Neutrophil (primary cell): ENCODE data around the gene WTAP.

Experiments used
- H3K27ac ChIP-seq: fragments of 200-600 bp; sonication (generic); 2 replicates; pipeline ENCODE4 v1.5.1; 2016; ENCODE audit warnings: mild to moderate bottlenecking, moderate library complexity
- H3K27me3 ChIP-seq: fragments of 200-600 bp; sonication (generic); 2 replicates; pipeline ENCODE4 v1.6.0; 2016; ENCODE audit warnings: mild to moderate bottlenecking
- H3K36me3 ChIP-seq: fragments of 200-600 bp; sonication (generic); 2 replicates; pipeline ENCODE4 v1.5.1; 2017
- H3K4me1 ChIP-seq, 2 experiments: fragments of 200-600 bp in 1 of 2; sonication (generic) in 1 of 2; 1 replicate in 1 of 2; 2 replicates in 1 of 2; pipeline versions ENCODE4 v1.5.1 to v1.6.1; 2013 to 2016; ENCODE audit warnings: low read depth in 1 of 2, low read length in 1 of 2, mild to moderate bottlenecking in 1 of 2, moderate library complexity in 1 of 2; ENCODE audit not compliant: control insufficient read depth in 1 of 2, insufficient read depth in 1 of 2
- H3K4me3 ChIP-seq, 2 experiments: fragments of 200-600 bp in 1 of 2; sonication (generic) in 1 of 2; 1 replicate in 1 of 2; 2 replicates in 1 of 2; pipeline ENCODE4 v1.5.1; 2013 to 2016; ENCODE audit warnings: low read depth in 1 of 2, low read length in 1 of 2, mild to moderate bottlenecking in 1 of 2, moderate library complexity in 1 of 2
- H3K9me3 ChIP-seq: fragments of 200-600 bp; sonication (generic); 2 replicates; pipeline ENCODE4 v1.5.1; 2016
- CTCF ChIP-seq: fragments of 200-600 bp; sonication (generic); IDR thresholded peaks from 2 replicates; pipeline ENCODE4 v1.5.1; 2016; ENCODE audit warnings: antibody characterized with exemption

WTAP gene

DNA sequence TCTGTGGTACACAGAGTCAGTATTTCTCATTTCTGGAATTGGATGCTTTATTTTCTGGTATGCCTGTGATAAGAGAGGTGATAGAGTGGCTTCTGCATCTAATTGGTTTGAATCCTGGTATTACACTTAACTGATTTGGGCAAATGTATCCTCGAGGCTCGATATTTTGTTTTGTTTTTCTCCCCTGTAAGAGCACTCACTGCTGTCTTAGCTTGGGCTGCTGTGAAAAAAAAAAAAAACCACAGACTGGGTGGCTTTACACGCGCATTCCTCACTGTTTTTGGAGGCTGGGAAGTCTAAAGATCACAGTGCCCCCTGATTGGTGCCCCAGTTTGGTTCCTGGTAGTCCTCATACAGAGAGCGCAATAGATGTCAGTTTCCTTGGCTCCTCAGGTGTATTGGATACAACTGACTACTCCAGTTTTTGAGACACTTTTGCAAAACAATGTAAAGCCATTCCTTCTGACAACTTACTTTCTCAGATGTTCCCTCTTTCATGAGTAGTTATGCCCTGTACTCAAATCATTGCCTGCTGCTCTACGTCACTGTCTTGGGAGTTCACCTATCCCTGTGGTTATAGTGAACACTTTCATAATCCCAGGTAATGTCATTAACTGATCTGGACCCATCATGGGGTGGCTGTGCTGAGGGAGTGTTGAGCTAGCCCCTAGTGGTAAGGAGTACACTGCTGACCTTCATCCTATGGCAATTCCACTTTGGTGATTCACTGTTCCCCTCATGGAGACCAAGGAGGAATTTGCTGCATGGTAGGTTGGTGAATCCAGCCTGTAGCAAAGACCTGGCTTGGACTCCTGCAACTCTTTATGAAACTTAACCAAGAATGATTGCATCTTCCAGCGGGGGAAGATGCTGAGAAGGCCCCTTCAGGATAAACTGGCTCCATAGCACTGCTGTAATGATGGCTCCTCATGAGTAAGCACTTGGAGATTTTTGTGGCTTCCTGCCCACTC, 31.0 kb downstream of the WTAP start:
- no peak for TF ChIP-seq CTCF
- Histone ChIP-seq H3K27me3 (no peaks in the 10 kb centered on the region), H3K4me3 (no peak overlapping the region), H3K9me3 (no peaks in the 10 kb centered on the region), H3K27ac (peak overlapping the region; percentile 27), H3K4me1 (peaks cover 19 to 21% of the 10 kb centered on the region in 2 experiments), H3K36me3 (peaks cover 52% of the 10 kb centered on the region)

DNA sequence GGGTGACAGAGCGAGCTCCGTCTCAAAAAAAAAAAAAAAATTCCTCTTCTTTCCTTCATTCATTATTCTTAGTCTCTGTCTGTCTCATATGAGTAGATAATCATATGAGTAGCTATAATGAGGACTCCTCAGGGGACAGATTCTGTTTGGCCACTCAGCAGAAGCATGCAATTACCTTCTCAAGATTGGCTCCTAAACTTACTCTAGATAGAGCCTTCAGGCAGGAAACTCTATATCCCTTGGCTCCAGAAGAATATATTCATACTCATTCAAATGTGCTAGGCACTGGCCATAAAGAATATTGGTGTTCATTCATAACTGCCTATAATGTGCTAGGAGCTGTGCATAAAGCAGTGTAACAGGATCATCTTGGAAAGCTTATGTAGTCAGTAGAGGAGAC, 32.3 kb downstream of the WTAP start:
- Histone ChIP-seq H3K27me3 (no peaks in the 10 kb centered on the region), H3K4me1 (peaks cover 19 to 21% of the 10 kb centered on the region in 2 experiments), H3K9me3 (no peaks in the 10 kb centered on the region), H3K4me3 (no peak overlapping the region), H3K27ac (peak overlapping the region; percentile 93), H3K36me3 (peaks cover 39% of the 10 kb centered on the region)
- TF ChIP-seq CTCF: no peak

- H3K4me3 ChIP-seq: peak overlapping the region in 1 of 2 experiments; percentile 96
- no peaks in the 10 kb centered on the region for H3K27me3 ChIP-seq
- H3K36me3 ChIP-seq: peaks cover 30% of the 10 kb centered on the region
- peak overlapping the region; percentile 93 for H3K27ac ChIP-seq
- TF ChIP-seq CTCF: no peak
- no peaks in the 10 kb centered on the region for H3K9me3 ChIP-seq
- H3K4me1 ChIP-seq: peaks cover 19 to 21% of the 10 kb centered on the region in 2 experiments
Observed at GRCh38 chr6:159760602-159761057, 33.3 kb downstream of the WTAP start.

DNA sequence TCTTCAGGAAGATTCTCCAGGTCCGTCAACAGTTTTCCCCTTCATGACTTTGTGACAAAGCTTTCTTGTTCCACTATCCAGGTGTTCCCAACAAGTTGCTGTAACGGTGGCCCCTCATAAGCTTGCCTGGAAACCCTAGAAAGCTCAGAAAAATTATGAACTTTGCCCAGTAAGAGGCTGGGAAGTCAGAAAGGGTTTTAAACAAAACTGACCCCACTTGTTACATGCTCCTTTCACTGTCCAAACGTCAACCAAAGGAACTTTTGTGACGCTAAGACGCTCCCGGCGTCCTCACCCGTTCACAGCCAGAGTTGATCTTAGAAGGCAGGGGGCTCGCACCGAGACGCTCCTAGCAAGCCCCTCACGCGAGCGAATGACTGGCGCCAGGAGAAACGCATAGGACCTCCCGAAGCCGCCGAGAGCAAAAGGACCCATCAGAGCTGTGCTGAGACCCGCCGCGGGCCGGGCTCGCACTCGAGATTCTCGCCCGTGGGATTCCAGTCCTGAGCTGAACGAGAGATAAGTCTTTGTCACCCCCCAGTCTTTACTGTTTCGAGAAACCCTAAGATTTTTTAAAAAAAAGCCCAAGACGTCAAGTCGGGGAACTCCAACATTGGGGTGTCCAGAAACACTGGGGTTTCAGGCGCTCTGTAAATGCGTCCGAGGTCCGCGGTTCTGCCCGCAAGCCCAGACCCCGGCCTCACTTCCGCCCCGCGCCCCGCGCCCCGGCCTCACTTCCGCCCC, 34.0 kb downstream of the WTAP start:
- H3K36me3 ChIP-seq: peaks cover 23% of the 10 kb centered on the region
- H3K27me3 ChIP-seq: no peaks in the 10 kb centered on the region
- peak overlapping the region; percentile 93 for H3K27ac ChIP-seq
- H3K4me3 ChIP-seq: peak overlapping the region; percentile 96 to 99
- H3K4me1 ChIP-seq: peaks cover 19 to 21% of the 10 kb centered on the region in 2 experiments
- no peak for TF ChIP-seq CTCF
- H3K9me3 ChIP-seq: no peaks in the 10 kb centered on the region

GRCh38 chr6:159761873-159762680, 34.8 kb downstream of the WTAP start, which contains the start of gene ACAT2:
ACAT2 (plus strand) TSS chr6:159762045; CDS start chr6:159762088, 43 bp downstream.
- Histone ChIP-seq H3K4me3 (peak within 1 kb of the TSS; percentile 96 to 99), H3K27me3 (no peaks in the 10 kb centered on the region), H3K9me3 (no peaks in the 10 kb centered on the region), H3K27ac (peak within 1 kb of the TSS; percentile 93), H3K4me1 (peaks cover 19 to 21% of the 10 kb centered on the region in 2 experiments), H3K36me3 (peaks cover 22% of the 10 kb centered on the region)
- TF ChIP-seq CTCF: peak; percentile 42
